ENCODE measurements around the gene LTO1.

LTO1 gene

GRCh38 chr11:69674886-69675714, at the start of gene LTO1:
TSS of gene LTO1 (minus strand) at chr11:69675353. CDS start at chr11:69675239, 114 bp downstream.
- DNase-seq (ENCODE audit: low read depth in 2 of 2): peak; percentile 89 to 94

- no peak for DNase-seq (ENCODE audit: low read depth in 2 of 2)
Observed at GRCh38 chr11:69721745-69722144, 46.6 kb upstream of the LTO1 start.

GRCh38 chr11:69721106-69721505, 46.0 kb upstream of the LTO1 start:
- no peak for DNase-seq (ENCODE audit: low read depth in 2 of 2)

GRCh38 chr11:69718912-69719311, 43.8 kb upstream of the LTO1 start:
- no peak for DNase-seq (ENCODE audit: low read depth in 2 of 2)

GRCh38 chr11:69718147-69718546, 43.0 kb upstream of the LTO1 start:
- DNase-seq (ENCODE audit: low read depth in 2 of 2): no peak

GRCh38 chr11:69716891-69717747, 42.0 kb upstream of the LTO1 start:
- no peak for DNase-seq (ENCODE audit: low read depth in 2 of 2)

GRCh38 chr11:69716099-69716498, 40.9 kb upstream of the LTO1 start:
- no peak for DNase-seq (ENCODE audit: low read depth in 2 of 2)

GRCh38 chr11:69715446-69715845, 40.3 kb upstream of the LTO1 start:
- DNase-seq (ENCODE audit: low read depth in 2 of 2): no peak

- DNase-seq (ENCODE audit: low read depth in 2 of 2): no peak
Observed at GRCh38 chr11:69711822-69712801, 37.0 kb upstream of the LTO1 start.

- no peak for DNase-seq (ENCODE audit: low read depth in 2 of 2)
Observed at GRCh38 chr11:69708736-69709401, 33.7 kb upstream of the LTO1 start.

GRCh38 chr11:69707176-69707575, 32.0 kb upstream of the LTO1 start:
- DNase-seq (ENCODE audit: low read depth in 2 of 2): no peak

GRCh38 chr11:69705901-69706787, 31.0 kb upstream of the LTO1 start:
- DNase-seq (ENCODE audit: low read depth in 2 of 2): no peak

- no peak for DNase-seq (ENCODE audit: low read depth in 2 of 2)
Observed at GRCh38 chr11:69705351-69705811, 30.2 kb upstream of the LTO1 start.

GRCh38 chr11:69704508-69705253, 29.5 kb upstream of the LTO1 start:
- DNase-seq (ENCODE audit: low read depth in 2 of 2): no peak

GRCh38 chr11:69703768-69704507, 28.8 kb upstream of the LTO1 start, which contains the start of gene FGF19:
TSS of gene FGF19 (minus strand) at chr11:69704022. CDS start at chr11:69703876, 146 bp downstream.
- no peak for DNase-seq (ENCODE audit: low read depth in 2 of 2)

GRCh38 chr11:69703453-69703767, 28.3 kb upstream of the LTO1 start:
- no peak for DNase-seq (ENCODE audit: low read depth in 2 of 2)

- no peak for DNase-seq (ENCODE audit: low read depth in 2 of 2)
Observed at GRCh38 chr11:69702769-69703452, 27.8 kb upstream of the LTO1 start.

GRCh38 chr11:69702239-69702691, 27.1 kb upstream of the LTO1 start:
- DNase-seq (ENCODE audit: low read depth in 2 of 2): no peak

Data from stimulated activated CD4-positive, alpha-beta T cell treated with anti-CD3 and anti-CD28 coated beads, Interleukin-15, amount 100 ng/mL, for 48 hours (primary cell).